HepG2 (cell line): ENCODE measurements around the gene B4GALT5. TPM values are rescaled to one million over a fixed set of nuclear protein-coding genes. Genes with fewer than 3 reads are reported as not detected.

Experiments
- ATAC-seq: fragments of 200-7000 bp; cut with Tn5 transposase; 3 replicates; pipeline ENCODE4 v1.9.1; 2020; ENCODE audit warnings: mild to moderate bottlenecking, moderate library complexity
- BruUV-seq: library from RNA; stranded (reverse); fragments of 400-500 nt; replicated peaks from 2 replicates; lab custom pipeline; 2021; lab: Mats Ljungman, UMichigan
- CTCF ChIA-PET: fragments of 300-600 bp; formaldehyde crosslinking; extraction: SDS; loops from one replicate; lab custom pipeline; 2021; ENCODE audit warnings: low total read pairs, inconsistent platforms, low intra/inter-chr PET ratio; lab: Yijun Ruan, JAX
- POLR2A ChIA-PET: fragments of 350-600 bp; sonication (Branson Sonifier 250); formaldehyde crosslinking; loops from one replicate; lab custom pipeline; 2020; ENCODE audit warnings: antibody characterized with exemption, inconsistent platforms; lab: Yijun Ruan, JAX
- DNase-seq: peaks from one replicate; pipeline ENCODE4 v3.0.0-alpha.2; 2015; ENCODE audit warnings: low spot score
- FAIRE-seq: peaks from 3 replicates; lab custom pipeline; 2011; peaks lifted over from hg19 to GRCh38; lab: Jason Lieb, UNC
- H2AFZ ChIP-seq: one replicate; pipeline ENCODE4 v1.6.1; 2011; ENCODE audit warnings: low read length, inconsistent platforms
- H3K27ac ChIP-seq: fragments of 300-600 bp; 3 replicates; pipeline ENCODE4 v1.8.0; 2011; ENCODE audit warnings: mixed run types, mild to moderate bottlenecking, mixed read lengths, low read length, inconsistent platforms; ENCODE audit not compliant: insufficient read depth; ENCODE audit errors: extremely low read length
- H3K27me3 ChIP-seq, 2 experiments: fragments of 200-600 bp in 1 of 2; 2 replicates in 1 of 2; 3 replicates in 1 of 2; pipeline versions ENCODE4 v1.6.0 to v1.8.0; 2011; ENCODE audit warnings: low read length in 2 of 2, mild to moderate bottlenecking in 2 of 2, moderate library complexity in 2 of 2, inconsistent platforms in 1 of 2; ENCODE audit not compliant: insufficient read depth in 2 of 2, control insufficient read depth in 1 of 2
- H3K36me3 ChIP-seq, 2 experiments: fragments of 200-600 bp in 1 of 2; replicated peaks in 1 of 2; 2 replicates in 1 of 2; 3 replicates in 1 of 2; pipeline versions ENCODE4 v1.5.1 to v1.8.0; 2011; ENCODE audit warnings: low read length in 2 of 2, inconsistent platforms in 1 of 2; ENCODE audit not compliant: insufficient read depth in 2 of 2, control insufficient read depth in 1 of 2
- H3K4me1 ChIP-seq: 2 replicates; pipeline ENCODE4 v1.5.1; 2012; ENCODE audit warnings: low read length, inconsistent platforms; ENCODE audit not compliant: insufficient read depth
- H3K4me2 ChIP-seq: 2 replicates; pipeline ENCODE4 v1.6.0; 2011; ENCODE audit warnings: low read depth, low read length, inconsistent platforms
- H3K4me3 ChIP-seq, 3 experiments: fragments of 200-600 bp in 1 of 3; sonication (generic), shearing (Covaris generic) in 1 of 3; replicated peaks in 1 of 3; 2 replicates each; pipeline ENCODE4 v1.5.1; 2011 to 2016; ENCODE audit warnings: low read length in 3 of 3, inconsistent platforms in 2 of 3, low read depth in 2 of 3, mild to moderate bottlenecking in 2 of 3, control low read depth in 1 of 3, mixed read lengths in 1 of 3; ENCODE audit not compliant: insufficient read depth in 1 of 3
- H3K79me2 ChIP-seq: one replicate; pipeline ENCODE4 v1.6.1; 2011; ENCODE audit warnings: low read length, inconsistent platforms; ENCODE audit not compliant: insufficient read depth
- H3K9ac ChIP-seq: 2 replicates; pipeline ENCODE4 v1.6.0; 2011; ENCODE audit warnings: mild to moderate bottlenecking, low read depth, low read length, inconsistent platforms; ENCODE audit not compliant: insufficient read depth
- H3K9me3 ChIP-seq: 2 replicates; pipeline ENCODE4 v1.5.1; 2012; ENCODE audit warnings: mild to moderate bottlenecking, low read length
- H4K20me1 ChIP-seq: 2 replicates; pipeline ENCODE4 v1.6.0; 2011; ENCODE audit warnings: inconsistent platforms, mild to moderate bottlenecking, low read length, moderate library complexity; ENCODE audit not compliant: insufficient read depth
- BCL6 ChIP-seq: IDR thresholded peaks from 2 replicates; pipeline ENCODE4 v1.6.1; 2016; ENCODE audit warnings: missing genetic modification reagents, missing compliant biosample characterization
- E2F1 ChIP-seq: sonication (generic); formaldehyde crosslinking; IDR thresholded peaks from 2 replicates; pipeline ENCODE4 v1.5.0; 2020; ENCODE audit warnings: missing genetic modification reagents
- HES4 ChIP-seq: sonication (generic); formaldehyde crosslinking; IDR thresholded peaks from 2 replicates; pipeline ENCODE4 v1.9.0; 2021; ENCODE audit warnings: mild to moderate bottlenecking, missing genetic modification reagents, borderline replicate concordance
- HNRNPH1 ChIP-seq: fragments of 200-400 bp; formaldehyde crosslinking; optimal IDR thresholded peaks from 2 replicates; pipeline ENCODE3; 2017; ENCODE audit warnings: mild to moderate bottlenecking, low read depth, low read length
- KAT2B ChIP-seq: fragments of 150-350 bp; IDR thresholded peaks from 2 replicates; pipeline ENCODE4 v1.6.1; 2014; ENCODE audit warnings: low read depth, low read length, borderline replicate concordance
- MED1 ChIP-seq: sonication (generic); formaldehyde crosslinking; IDR thresholded peaks from 2 replicates; pipeline ENCODE4 v1.4.0; 2020; ENCODE audit warnings: missing genetic modification reagents
- MLLT10 ChIP-seq: sonication (generic); formaldehyde crosslinking; IDR thresholded peaks from 2 replicates; pipeline ENCODE4 v1.4.0; 2020; ENCODE audit warnings: missing genetic modification reagents
- NFE2 ChIP-seq: sonication (generic); formaldehyde crosslinking; IDR thresholded peaks from 2 replicates; pipeline ENCODE4 v1.4.0; 2020; ENCODE audit warnings: missing genetic modification reagents
- RBM22 ChIP-seq: fragments of 200-400 bp; formaldehyde crosslinking; optimal IDR thresholded peaks from 2 replicates; pipeline ENCODE3; 2017; ENCODE audit warnings: mild to moderate bottlenecking, low read length, moderate library complexity
- THAP8 ChIP-seq: sonication (generic); formaldehyde crosslinking; IDR thresholded peaks from 2 replicates; pipeline ENCODE4 v1.5.1; 2020; ENCODE audit warnings: missing genetic modification reagents, mild to moderate bottlenecking, borderline replicate concordance
- ZNF687 ChIP-seq: sonication (generic); formaldehyde crosslinking; IDR thresholded peaks from 2 replicates; pipeline ENCODE4 v1.5.1; 2020; ENCODE audit warnings: mild to moderate bottlenecking, missing genetic modification reagents, moderate library complexity
- WGBS: methylation state at CpG from one replicate; pipeline ENCODE4 v1.1.6; 2017; ENCODE audit warnings: low lambda C conversion rate; 5-methylcytosine and 5-hydroxymethylcytosine counted together
- in situ Hi-C: cut with HindIII; loops from 2 replicates; pipeline ENCODE4 v1.10.0; 2017; ENCODE audit warnings: low pct_unique_long_range_greater_than_20kb; ENCODE audit not compliant: extremely low pct_ligation_motif_present
- intact Hi-C: fragments of 100-400 bp; cut with micrococcal nuclease; formaldehyde crosslinking; loops from one replicate; pipeline ENCODE4 v1.10.0; 2022; ENCODE audit not compliant: unreplicated experiment
- polyA plus RNA-seq, 8 experiments: library from polyadenylated mRNA; depleted of rRNA in 3 of 8; stranded (reverse) in 7 of 8; unstranded in 1 of 8; fragments of >200 nt; fragmentation: Illumina TruSeq in 4 of 8; extraction: Trizol in 4 of 8; gene quantifications; 2 replicates each; pipeline versions ENCODE4 v1.2.1 to v1.2.3, GENCODE V29; 2011 to 2016; ENCODE audit warnings: low read depth in 4 of 8, missing spikeins in 1 of 8, mixed read lengths in 1 of 8; ENCODE audit not compliant: insufficient read depth in 1 of 8
- total RNA-seq, 5 experiments: library from RNA; depleted of rRNA; stranded (reverse); fragments of >200 nt; fragmentation: Illumina TruSeq; extraction: Trizol; gene quantifications; 2 replicates each; pipeline ENCODE4 v1.2.3, GENCODE V29; 2016; ENCODE audit warnings: low read depth in 1 of 5
- TF ChIP-seq, protein P1 (sequence below): sonication (generic); formaldehyde crosslinking; IDR thresholded peaks from 2 replicates; pipeline ENCODE4 v1.4.0; 2020; ENCODE audit warnings: missing genetic modification reagents
- TF ChIP-seq, protein P2 (sequence below): sonication (generic); formaldehyde crosslinking; IDR thresholded peaks from 2 replicates; pipeline ENCODE4 v1.4.0; 2020; ENCODE audit warnings: mild to moderate bottlenecking, missing genetic modification reagents

B4GALT5 gene
- total and polyA plus RNA-seq, 2 of the 13 experiments (the other 11 are each of a cell fraction or from before 2014, with no cell fraction given) = 27.3 to 30.9 TPM

DNA sequence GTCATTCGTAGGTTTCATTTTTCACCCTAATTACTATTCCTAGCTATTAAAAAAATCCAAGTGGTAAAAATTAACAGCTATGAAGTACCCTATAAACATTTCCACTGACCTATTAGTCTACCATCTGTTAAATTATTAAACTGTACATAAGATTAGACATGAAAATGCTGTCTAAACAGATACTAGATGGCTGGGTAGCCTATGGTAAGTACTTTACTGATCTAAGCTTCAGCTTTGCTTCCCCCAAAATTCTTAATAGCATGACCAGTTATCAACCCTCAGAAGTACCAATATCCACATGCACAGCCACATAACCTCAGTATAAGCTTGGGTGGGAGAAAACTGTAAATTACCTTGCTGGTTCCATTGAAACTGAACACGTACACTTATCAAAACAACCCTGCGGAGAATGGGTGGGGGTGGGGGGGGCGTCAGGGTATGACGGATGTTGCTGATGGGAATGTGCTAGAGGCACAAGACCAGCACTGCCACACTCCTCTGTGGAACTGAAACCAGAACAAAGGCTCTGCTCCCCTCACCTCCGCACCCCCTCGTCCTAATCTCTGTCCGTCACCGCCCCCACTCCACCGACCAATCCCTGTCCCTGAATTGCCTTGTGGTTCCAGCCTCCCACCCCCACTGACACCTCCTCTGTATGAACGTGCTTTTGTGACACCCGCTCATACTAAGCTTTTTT lies 45.3 kb downstream of the B4GALT5 start (continued):
- TF ChIP-seq MLLT10 (CRISPR knock-in tag) (no peak), THAP8 (CRISPR knock-in tag) (no peak), HES4 (CRISPR knock-in tag) (no peak), KAT2B (no peak), NFE2 (CRISPR knock-in tag) (no peak), HNRNPH1 (no peak), MED1 (CRISPR knock-in tag) (no peak), BCL6 (CRISPR knock-in tag) (no peak)
- TF ChIP-seq, protein P1, sequence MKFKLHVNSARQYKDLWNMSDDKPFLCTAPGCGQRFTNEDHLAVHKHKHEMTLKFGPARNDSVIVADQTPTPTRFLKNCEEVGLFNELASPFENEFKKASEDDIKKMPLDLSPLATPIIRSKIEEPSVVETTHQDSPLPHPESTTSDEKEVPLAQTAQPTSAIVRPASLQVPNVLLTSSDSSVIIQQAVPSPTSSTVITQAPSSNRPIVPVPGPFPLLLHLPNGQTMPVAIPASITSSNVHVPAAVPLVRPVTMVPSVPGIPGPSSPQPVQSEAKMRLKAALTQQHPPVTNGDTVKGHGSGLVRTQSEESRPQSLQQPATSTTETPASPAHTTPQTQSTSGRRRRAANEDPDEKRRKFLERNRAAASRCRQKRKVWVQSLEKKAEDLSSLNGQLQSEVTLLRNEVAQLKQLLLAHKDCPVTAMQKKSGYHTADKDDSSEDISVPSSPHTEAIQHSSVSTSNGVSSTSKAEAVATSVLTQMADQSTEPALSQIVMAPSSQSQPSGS (CRISPR knock-in tag) = no peak

DNA sequence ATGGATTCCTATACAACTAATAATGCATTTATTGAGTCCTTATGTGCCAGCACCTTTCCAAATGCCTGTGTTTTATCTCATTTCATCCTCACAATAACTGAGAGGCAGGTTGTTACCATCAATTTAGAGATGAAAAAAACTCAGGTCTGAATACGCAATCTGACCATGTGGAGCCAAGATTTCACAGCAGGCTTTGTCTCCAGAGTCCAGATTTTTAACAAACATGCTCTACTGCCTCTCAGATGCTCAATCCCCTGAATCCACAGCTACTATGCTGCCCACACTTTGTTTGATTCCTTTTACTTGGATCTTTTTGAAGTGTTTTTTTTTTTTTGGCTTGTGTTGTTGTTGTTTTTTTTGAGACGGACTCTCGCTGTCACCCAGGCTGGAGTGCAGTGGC lies 46.8 kb downstream of the B4GALT5 start:
- ChIA-PET CTCF (no interaction called here), POLR2A (no interaction called here)
- no peak overlapping the region for H3K4me2 ChIP-seq
- no peaks in the 10 kb centered on the region; the same call in 1 of the 2 replicates for H4K20me1 ChIP-seq
- WGBS = 84% methylated on average over 3 of the region's 3 CpGs
- in situ Hi-C loops (no loop called here), intact Hi-C loops (no loop called here)
- FAIRE-seq = no peak
- no peak overlapping the region for H3K9ac ChIP-seq
- H3K4me3 ChIP-seq = no peak overlapping the region
- peaks cover 93% of the 10 kb centered on the region for H3K79me2 ChIP-seq
- no peak for ATAC-seq
- no peak for DNase-seq
- no TSS peak for BruUV-seq
- H3K27me3 ChIP-seq = no peaks in the 10 kb centered on the region
- no peak overlapping the region for H2AFZ ChIP-seq
- no peaks in the 10 kb centered on the region for H3K9me3 ChIP-seq
- H3K4me1 ChIP-seq = peaks cover 43% of the 10 kb centered on the region
- H3K36me3 ChIP-seq = no peaks in the 10 kb centered on the region
- H3K27ac ChIP-seq = no peak overlapping the region
- TF ChIP-seq, protein P2, sequence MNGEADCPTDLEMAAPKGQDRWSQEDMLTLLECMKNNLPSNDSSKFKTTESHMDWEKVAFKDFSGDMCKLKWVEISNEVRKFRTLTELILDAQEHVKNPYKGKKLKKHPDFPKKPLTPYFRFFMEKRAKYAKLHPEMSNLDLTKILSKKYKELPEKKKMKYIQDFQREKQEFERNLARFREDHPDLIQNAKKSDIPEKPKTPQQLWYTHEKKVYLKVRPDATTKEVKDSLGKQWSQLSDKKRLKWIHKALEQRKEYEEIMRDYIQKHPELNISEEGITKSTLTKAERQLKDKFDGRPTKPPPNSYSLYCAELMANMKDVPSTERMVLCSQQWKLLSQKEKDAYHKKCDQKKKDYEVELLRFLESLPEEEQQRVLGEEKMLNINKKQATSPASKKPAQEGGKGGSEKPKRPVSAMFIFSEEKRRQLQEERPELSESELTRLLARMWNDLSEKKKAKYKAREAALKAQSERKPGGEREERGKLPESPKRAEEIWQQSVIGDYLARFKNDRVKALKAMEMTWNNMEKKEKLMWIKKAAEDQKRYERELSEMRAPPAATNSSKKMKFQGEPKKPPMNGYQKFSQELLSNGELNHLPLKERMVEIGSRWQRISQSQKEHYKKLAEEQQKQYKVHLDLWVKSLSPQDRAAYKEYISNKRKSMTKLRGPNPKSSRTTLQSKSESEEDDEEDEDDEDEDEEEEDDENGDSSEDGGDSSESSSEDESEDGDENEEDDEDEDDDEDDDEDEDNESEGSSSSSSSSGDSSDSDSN = no peak
- TF ChIP-seq RBM22 (no peak), E2F1 (CRISPR knock-in tag) (no peak), ZNF687 (no peak)
